Skeletal muscle tissue (tissue), 4 donors: ENCODE results near the gene UQCC3. TPM values are rescaled to one million over a fixed set of nuclear protein-coding genes. Genes with fewer than 3 reads are reported as not detected.

Source experiments
- H3K27ac ChIP-seq: one replicate; pipeline ENCODE4 v1.7.0; 2013; ENCODE audit warnings: mild to moderate bottlenecking, low read depth, low read length, inconsistent platforms
- H3K27me3 ChIP-seq, 3 donors: one replicate each; pipeline ENCODE4 v1.7.0; 2013; ENCODE audit warnings: low read length in 3 of 3; ENCODE audit not compliant: control insufficient read depth in 3 of 3, insufficient read depth in 3 of 3
- H3K36me3 ChIP-seq, 3 donors: one replicate each; pipeline ENCODE4 v1.7.0; 2013; ENCODE audit warnings: low read length in 3 of 3; ENCODE audit not compliant: control insufficient read depth in 3 of 3, insufficient read depth in 3 of 3
- H3K4me1 ChIP-seq, 3 donors: one replicate each; pipeline ENCODE4 v1.7.0; 2013; ENCODE audit warnings: low read length in 3 of 3, mild to moderate bottlenecking in 3 of 3; ENCODE audit not compliant: control insufficient read depth in 3 of 3, insufficient read depth in 3 of 3
- H3K4me3 ChIP-seq, 3 donors: one replicate each; pipeline ENCODE4 v1.7.0; 2013; ENCODE audit warnings: low read length in 3 of 3
- H3K9ac ChIP-seq, 3 donors: one replicate each; pipeline ENCODE4 v1.7.0; 2013; ENCODE audit warnings: low read length in 3 of 3, mild to moderate bottlenecking in 3 of 3, moderate library complexity in 2 of 3, low read depth in 1 of 3
- H3K9me3 ChIP-seq, 3 donors: one replicate each; pipeline ENCODE4 v1.7.0; 2013; ENCODE audit warnings: low read length in 3 of 3; ENCODE audit not compliant: control insufficient read depth in 3 of 3
- total RNA-seq: library from RNA; depleted of rRNA; stranded (reverse); fragments of >200 nt; gene quantifications from one replicate; pipeline ENCODE4 v1.2.3, GENCODE V29; 2014
- donor health status: Osteomylitis.

The UQCC3 gene
- total RNA-seq, 1 donor from 2014 or later, result 4.7 TPM

DNA sequence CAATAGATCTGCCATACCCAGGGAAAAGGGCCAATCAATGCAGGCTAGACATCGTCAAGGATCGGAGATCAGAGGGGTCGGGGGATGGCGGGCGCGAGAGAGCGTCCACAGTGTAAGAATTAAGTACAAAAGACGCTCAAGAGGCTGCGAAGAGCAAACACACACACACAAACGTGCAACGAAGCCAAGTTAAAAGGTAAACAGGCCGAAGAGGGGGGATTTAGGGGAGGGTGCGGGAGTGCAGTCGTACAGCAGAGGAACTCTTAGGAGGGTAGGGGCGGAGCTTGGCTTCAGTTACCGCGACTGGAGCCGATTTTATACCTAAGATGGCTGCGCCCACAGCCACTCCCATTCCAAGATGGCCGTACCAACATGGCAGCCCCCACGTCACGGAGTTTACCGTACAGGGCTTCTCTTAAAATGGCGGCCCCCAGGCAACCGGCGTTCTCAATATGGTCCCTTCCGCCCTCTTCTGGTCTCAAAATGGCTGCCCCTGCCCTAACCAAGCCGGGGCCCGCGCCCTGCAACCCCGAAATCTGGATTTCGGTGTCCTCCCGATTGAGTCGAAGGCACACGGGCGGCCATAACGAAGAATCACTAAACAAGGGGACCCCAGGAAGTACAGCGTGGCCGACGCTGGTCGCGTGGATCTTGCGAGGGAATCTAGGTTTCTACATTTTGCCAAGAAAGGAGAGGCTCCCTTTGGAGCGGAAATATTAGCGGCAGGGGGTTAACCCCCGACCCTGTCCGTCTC, 38.0 kb downstream of the UQCC3 start:
- H3K36me3 ChIP-seq, result peaks cover 15 to 25% (median 24%) of the 10 kb centered on the region in 3 donors
- H3K27ac ChIP-seq, result peak overlapping the region; percentile 88
- peaks cover 40 to 53% (median 51%) of the 10 kb centered on the region in 3 donors for H3K4me1 ChIP-seq
- H3K9me3 ChIP-seq, result no peaks in the 10 kb centered on the region
- peak overlapping the region; percentile 96 to 99 (median 99) for H3K9ac ChIP-seq
- H3K4me3 ChIP-seq, result peak overlapping the region; percentile 88 to 97 (median 93)
- no peaks in the 10 kb centered on the region for H3K27me3 ChIP-seq

DNA sequence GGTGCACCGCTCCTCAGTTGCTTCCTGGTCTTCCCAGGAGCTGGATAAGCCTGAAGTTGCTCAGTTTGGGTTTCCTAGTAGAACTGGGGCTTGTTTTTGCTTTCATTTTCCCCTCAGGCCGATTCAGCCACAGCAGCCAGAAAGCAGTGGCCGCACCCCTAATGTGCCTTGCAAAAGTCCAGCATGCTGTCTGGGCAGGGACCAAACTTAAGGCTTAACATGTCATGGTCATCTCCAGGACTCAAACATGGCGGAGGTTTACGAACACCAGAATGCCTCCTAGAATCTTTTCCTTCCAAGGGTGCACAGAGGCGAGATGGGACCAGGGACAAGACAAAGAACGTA, 38.5 kb downstream of the UQCC3 start:
- H3K36me3 ChIP-seq, result peaks cover 15 to 29% (median 28%) of the 10 kb centered on the region in 3 donors
- H3K27ac ChIP-seq, result peak overlapping the region; percentile 88
- no peaks in the 10 kb centered on the region for H3K27me3 ChIP-seq
- H3K4me3 ChIP-seq, result peak overlapping the region; percentile 88 to 97 (median 93)
- peak overlapping the region; percentile 81 to 99 (median 99) for H3K9ac ChIP-seq
- H3K9me3 ChIP-seq, result no peaks in the 10 kb centered on the region
- peaks cover 40 to 51% (median 49%) of the 10 kb centered on the region in 3 donors for H3K4me1 ChIP-seq

DNA sequence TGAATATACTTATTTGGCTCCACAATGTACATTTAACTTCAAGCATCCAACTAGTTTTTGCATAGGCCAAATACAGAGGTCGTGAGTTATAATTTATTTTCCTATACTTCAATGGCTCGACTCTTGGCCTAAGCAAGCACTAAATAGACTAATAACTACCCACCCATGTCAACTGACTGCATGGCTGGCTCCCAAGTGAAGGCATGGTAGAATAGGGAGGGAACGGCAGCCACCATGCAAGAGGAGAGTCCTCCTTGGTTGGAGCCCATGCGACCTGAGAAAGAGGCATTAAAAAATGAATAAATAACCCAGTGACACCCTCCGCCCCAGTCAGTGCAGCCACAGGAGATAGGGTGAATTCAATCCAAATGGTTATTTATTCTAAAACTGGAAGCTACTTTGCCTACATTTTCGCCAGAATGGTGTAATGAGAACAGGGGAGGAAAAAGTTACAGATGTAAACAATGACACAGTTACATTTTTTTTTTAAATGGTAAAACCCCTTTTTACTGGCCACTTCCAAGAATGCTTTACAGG, 40.9 kb downstream of the UQCC3 start:
- Histone ChIP-seq H3K4me3 (no peak overlapping the region), H3K36me3 (peaks cover 34 to 51% (median 49%) of the 10 kb centered on the region in 3 donors), H3K27ac (no peak overlapping the region), H3K9ac (no peak overlapping the region), H3K27me3 (no peaks in the 10 kb centered on the region), H3K9me3 (no peaks in the 10 kb centered on the region), H3K4me1 (peaks cover 21 to 31% (median 30%) of the 10 kb centered on the region in 3 donors)

DNA sequence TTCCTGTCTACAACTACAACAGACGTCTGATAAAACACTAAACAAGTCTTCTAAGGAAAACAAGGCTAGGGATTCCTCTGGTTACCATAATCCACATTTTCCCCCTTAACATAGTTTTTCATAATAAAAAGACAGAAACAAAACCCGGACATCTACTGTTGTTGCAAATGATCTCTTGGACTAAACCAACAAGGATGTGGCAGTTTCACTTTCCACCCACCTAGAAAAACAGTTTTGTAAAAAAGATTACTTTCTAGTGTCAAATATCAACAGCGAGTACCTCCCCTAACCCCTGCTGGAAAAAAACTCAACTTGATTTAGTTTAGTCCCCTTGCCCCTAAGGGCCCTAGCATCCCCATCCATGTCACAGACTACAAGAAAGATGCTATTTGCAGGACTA, 41.4 kb downstream of the UQCC3 start:
- H3K27me3 ChIP-seq, result no peaks in the 10 kb centered on the region
- H3K4me3 ChIP-seq, result no peak overlapping the region
- no peaks in the 10 kb centered on the region for H3K9me3 ChIP-seq
- peak overlapping the region; percentile 23 for H3K27ac ChIP-seq
- peaks cover 21 to 27% (median 27%) of the 10 kb centered on the region in 3 donors for H3K4me1 ChIP-seq
- H3K9ac ChIP-seq, result no peak overlapping the region
- H3K36me3 ChIP-seq, result peaks cover 38 to 57% (median 54%) of the 10 kb centered on the region in 3 donors

DNA sequence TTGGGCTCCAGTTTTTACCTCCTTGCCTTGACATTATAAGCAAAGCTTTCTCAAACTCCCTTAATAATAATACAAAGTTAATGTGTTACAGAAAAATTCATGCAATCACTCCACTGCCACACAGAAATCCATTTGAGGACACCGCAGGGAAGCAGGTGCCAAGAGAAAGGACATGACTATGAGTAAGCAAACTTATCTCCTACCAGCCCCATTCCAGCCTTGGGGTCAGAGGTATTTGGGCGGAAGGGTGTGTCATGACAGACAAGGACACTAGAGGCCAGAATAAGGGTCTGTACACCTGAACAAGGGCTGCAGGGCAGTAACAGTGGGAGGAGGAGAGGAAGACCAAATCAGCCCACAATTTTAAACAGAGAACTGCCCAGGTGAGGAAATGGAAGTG, 41.9 kb downstream of the UQCC3 start:
- peak overlapping the region in 1 of 3 donors; percentile 28 for H3K9ac ChIP-seq
- no peak overlapping the region for H3K4me3 ChIP-seq
- peaks cover 19 to 22% (median 22%) of the 10 kb centered on the region in 3 donors for H3K4me1 ChIP-seq
- peaks cover 40 to 59% (median 56%) of the 10 kb centered on the region in 3 donors for H3K36me3 ChIP-seq
- peak overlapping the region; percentile 23 for H3K27ac ChIP-seq
- H3K27me3 ChIP-seq, result no peaks in the 10 kb centered on the region
- H3K9me3 ChIP-seq, result no peaks in the 10 kb centered on the region

DNA sequence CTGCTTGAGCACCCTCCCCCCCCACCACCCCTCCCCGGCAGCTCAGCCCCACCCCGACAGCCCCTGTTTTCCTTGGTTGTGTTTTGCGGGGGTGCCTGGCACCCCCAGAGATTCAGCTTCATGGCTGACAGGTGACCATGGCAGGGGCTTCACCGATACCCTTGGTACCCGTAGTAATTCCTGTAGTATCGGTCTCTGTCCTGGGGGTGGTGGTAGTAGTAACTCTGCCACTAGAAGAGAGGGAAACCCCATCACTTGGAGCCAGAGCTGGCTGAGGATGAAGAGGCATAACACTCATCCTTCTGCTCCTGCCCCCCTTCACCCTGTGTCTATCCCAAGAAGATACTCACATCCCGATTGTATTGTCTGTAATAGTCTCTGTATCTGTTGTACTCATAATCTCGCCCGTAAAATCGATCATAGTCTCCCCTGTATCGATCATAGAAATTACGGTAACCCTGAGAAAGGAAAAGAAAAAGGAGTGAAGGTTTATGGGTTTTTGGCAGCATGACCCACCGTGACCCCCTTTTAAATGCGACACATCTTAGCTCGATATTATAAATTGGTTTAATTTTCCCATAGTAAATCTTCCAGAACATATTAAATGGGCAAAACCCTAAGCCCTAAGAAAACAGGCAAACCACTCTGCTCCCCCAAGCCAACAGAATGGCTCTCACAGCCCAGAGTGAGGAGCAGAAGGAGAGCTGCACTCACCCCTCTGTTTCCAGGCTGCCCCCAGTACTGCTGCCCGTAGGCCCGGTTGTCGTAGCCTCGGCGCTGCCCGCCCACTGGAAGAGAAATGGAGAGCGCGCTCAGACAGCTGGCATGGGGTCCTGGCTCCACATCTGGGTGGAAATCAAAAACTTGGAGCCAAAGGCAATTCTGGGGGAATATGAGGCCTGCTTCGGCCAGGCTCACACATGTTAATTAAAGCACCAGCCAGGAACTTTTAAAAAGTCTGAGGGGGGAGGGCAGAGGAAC, 44.0 kb downstream of the UQCC3 start:
- Histone ChIP-seq H3K27ac (no peak overlapping the region), H3K4me1 (peaks cover 4 to 8% (median 6%) of the 10 kb centered on the region in 3 donors)

DNA sequence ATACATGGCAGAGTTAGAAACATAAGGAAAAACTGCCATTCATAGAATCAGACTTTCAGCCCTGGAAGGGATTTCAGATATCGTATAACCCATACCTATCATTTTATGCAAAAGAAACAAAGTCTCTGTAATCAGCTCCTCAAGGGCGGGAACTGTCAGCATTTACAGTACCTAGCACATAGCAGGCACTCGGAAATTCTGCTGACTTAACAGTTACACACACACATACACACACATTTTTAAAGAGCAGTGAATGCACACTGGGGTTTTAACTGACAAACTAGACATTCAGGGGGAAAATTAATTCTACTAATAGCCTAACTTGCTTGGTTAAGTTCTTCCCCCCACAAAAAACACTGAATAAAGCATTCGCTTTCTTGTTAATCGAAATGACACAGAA, 44.7 kb downstream of the UQCC3 start:
- Histone ChIP-seq H3K27me3 (no peaks in the 10 kb centered on the region), H3K9ac (no peak overlapping the region), H3K4me1 (peaks cover 0 to 5% (median 3%) of the 10 kb centered on the region in 3 donors), H3K27ac (no peak overlapping the region), H3K4me3 (no peak overlapping the region), H3K36me3 (peaks cover 52 to 81% (median 80%) of the 10 kb centered on the region in 3 donors), H3K9me3 (no peaks in the 10 kb centered on the region)

More for the DNA sequence above, 44.0 kb downstream of the UQCC3 start:
- peaks cover 50 to 77% (median 75%) of the 10 kb centered on the region in 3 donors for H3K36me3 ChIP-seq
- no peaks in the 10 kb centered on the region for H3K9me3 ChIP-seq
- no peak overlapping the region for H3K4me3 ChIP-seq
- no peak overlapping the region for H3K9ac ChIP-seq
- no peaks in the 10 kb centered on the region for H3K27me3 ChIP-seq

DNA sequence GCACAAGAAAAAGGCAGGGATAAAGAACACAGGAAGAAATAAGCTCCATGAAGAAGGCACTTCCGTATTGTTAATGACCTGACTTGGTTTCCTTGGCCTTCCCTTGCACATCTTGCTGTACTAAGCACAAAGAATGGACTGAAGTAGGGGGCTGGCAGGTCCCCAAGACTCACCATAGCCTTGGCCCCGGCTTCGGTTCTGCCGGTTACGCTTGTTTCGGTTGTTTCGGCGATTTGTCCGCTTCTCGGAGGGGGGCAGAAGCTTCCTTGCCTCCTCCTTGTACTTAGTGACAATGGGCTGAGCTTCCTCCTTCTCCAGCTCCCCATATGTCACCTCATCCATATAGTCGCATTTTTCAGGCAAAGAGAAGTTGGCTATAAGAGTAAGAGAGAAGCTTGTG, 45.3 kb downstream of the UQCC3 start:
- Histone ChIP-seq H3K36me3 (peaks cover 58 to 87% (median 82%) of the 10 kb centered on the region in 3 donors), H3K27ac (no peak overlapping the region), H3K4me1 (peaks cover 0 to 5% (median 3%) of the 10 kb centered on the region in 3 donors), H3K9ac (peak overlapping the region in 1 of 3 donors; percentile 38), H3K9me3 (no peaks in the 10 kb centered on the region), H3K27me3 (no peaks in the 10 kb centered on the region), H3K4me3 (no peak overlapping the region)

DNA sequence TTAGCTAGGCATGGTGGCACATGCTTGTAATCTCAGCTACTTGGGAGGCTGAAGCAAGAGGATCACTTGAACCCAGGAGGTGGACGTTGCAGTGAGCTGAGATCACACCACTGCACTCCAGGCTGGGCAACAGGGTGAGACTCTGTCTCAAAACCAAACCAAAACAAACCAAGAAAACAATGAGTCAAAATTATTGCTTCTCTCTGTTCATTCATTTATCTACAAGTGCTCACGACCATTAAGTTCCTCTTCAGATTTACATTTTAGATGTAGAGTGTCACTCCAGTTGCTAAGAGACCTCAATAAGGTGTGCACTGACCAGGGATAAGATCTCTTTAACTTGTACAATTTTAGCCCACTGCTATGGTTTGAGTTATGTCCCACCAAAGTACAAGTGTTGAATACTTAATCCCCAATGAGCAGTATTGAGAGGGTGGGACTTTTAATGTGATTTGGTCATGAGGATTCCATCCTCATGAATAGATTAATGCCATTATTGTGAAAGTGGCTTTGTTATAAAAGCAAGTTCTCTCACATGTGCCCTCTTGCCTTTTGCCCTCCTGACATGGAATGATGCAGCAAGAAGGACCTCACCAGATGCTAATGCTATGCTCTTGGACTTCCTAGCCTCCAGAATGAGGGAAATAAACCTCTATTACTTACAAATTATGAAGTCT, 48.0 kb downstream of the UQCC3 start:
- Histone ChIP-seq H3K36me3 (peaks cover 63 to 85% (median 83%) of the 10 kb centered on the region in 3 donors), H3K4me1 (peaks cover 8 to 11% (median 10%) of the 10 kb centered on the region in 3 donors), H3K27ac (no peak overlapping the region)

More for the DNA sequence above, 48.0 kb downstream of the UQCC3 start:
- H3K27me3 ChIP-seq, result no peaks in the 10 kb centered on the region
- H3K9ac ChIP-seq, result no peak overlapping the region
- no peaks in the 10 kb centered on the region for H3K9me3 ChIP-seq
- no peak overlapping the region for H3K4me3 ChIP-seq
